Glomerular visceral epithelial cell (primary cell): ENCODE measurements around the gene FRMD5.
"Not testable (repeated sequence)": the region's sequence is repeated elsewhere in the genome, so short reads cannot be mapped to it uniquely, and the experiment has no call there.

Source experiments
- DNase-seq: peaks from one replicate; pipeline ENCODE4 v3.0.0-alpha.2; 2016; ENCODE audit errors: extremely low spot score

The FRMD5 gene

GRCh38 chr15:43893956-43894355 lies 301.1 kb downstream of the FRMD5 start:
- DNase-seq = no peak

GRCh38 chr15:43889042-43889441 lies 306.0 kb downstream of the FRMD5 start:
- no peak for DNase-seq

DNA sequence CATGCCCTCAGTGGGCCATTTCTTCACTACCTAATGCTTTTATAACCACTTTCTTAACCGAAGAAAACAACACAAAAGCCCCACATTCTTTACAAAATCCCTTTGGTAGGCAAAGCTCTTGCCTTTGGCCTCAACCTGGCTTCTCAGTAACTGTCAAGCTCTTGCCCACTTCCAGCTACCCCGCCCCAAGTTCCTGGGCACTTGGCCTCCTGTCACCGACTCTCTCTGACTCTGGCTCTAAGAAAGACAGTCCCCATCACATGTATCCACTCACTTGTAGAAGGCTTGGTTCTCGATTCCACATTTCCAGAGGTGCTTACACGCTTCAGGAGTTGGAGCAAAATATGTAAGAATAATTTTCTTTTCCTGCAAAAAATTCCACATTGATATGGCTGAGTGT lies 307.2 kb downstream of the FRMD5 start:
- no peak for DNase-seq

- no peak for DNase-seq
Measured at GRCh38 chr15:43886558-43886957, 308.5 kb downstream of the FRMD5 start.

DNA sequence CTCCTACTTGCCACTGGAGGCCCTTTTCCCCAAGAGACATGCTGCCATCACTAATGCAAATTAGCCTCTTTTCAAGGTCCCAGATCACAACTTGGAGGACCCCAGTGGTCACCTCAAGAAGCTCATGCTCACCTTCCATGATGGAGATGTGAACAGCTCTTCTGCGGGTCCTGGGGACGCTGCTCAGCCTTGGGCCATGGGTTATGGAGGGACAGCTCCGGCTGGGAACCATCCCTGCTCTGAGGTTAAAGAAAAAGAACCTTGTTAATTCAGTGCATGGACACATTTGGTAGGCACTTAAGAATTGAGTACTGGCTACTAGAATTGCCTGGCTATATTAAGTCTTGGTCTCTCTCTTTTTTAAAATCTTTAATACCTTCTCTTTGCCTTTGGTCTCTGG lies 311.5 kb downstream of the FRMD5 start:
- DNase-seq = no peak

GRCh38 chr15:43881944-43882343 lies 313.1 kb downstream of the FRMD5 start:
- DNase-seq = no peak

DNA sequence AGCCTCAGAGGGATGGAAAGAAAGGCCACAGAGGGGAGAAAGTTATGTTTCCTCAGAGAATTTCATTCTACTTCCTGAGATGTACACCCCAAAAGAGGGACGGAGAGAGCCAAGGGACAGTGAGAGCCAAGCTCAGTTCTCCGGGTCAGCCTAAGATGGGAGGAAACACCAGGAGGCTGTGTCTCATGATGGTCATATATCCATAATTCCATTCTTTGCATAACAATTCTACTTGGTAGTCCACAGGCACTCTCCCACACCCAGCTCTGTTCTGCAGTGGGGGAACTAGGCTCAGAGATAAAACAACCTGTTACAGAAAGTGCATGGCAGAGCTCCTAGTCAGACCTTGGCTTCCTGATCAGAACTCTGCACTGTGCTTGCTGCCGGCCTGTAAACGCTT lies 313.8 kb downstream of the FRMD5 start:
- no peak for DNase-seq

DNA sequence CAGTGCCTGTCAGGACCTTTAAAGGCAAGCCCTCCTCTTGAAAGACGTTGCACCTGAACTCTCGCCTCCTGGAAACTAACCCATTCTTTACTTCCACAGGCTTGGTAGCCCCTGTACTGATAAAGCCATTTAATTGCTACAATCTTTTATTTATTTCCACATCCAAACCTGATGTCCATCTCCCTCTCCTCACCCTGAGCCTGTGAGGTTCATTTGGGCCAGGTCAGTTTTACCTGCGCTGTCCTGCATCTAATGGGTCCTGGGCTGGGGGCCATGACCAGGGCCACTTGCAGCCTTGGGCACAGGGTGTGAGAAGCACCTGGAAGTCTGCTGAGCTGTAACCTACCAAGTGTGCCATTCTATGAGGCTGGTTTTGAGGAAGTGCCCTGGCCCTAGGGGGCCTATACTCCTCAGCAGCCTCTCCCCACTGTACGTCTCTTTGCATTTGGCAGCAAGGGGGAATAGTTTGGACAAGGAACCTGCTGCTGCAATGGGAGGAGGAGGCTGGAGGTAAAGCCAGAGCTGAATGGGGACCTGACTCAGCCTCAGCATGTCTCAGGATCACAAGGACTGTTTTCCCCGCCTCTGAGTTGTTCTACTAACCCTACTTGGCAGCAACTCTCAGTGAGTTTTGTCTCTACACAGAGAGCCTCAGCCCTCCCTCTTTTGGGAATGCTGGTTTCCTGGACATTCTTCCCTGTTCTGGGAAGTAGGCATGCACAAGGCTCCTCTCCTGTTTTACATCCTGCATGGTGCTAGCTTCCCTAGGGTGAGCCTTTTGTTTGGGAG lies 314.5 kb downstream of the FRMD5 start:
- no peak for DNase-seq

- DNase-seq = no peak
Measured at GRCh38 chr15:43879386-43880355, 315.4 kb downstream of the FRMD5 start.

DNA sequence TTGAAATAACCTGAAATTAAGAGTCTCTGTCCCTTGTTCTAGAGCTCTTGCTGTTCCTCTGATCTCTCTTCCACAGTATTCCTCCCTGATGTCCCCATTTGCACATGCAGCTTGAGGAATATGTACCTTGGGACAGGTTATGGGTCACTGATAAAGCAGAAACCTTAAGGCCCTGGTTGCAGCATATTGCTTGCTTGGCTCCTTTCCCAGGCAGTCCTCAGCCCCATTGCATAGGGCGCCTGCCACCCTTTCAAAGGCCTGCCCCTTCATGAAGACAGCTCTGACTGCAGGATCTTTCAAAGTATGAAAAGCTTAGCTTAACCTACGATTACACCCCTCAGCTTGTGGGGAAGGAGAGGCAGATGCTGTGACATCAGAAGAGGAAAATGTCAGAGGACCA lies 316.6 kb downstream of the FRMD5 start:
- no peak for DNase-seq

- DNase-seq = no peak
Measured at GRCh38 chr15:43877371-43877770, 317.7 kb downstream of the FRMD5 start.

- no peak for DNase-seq
Measured at GRCh38 chr15:43876872-43877271, 318.2 kb downstream of the FRMD5 start.

DNA sequence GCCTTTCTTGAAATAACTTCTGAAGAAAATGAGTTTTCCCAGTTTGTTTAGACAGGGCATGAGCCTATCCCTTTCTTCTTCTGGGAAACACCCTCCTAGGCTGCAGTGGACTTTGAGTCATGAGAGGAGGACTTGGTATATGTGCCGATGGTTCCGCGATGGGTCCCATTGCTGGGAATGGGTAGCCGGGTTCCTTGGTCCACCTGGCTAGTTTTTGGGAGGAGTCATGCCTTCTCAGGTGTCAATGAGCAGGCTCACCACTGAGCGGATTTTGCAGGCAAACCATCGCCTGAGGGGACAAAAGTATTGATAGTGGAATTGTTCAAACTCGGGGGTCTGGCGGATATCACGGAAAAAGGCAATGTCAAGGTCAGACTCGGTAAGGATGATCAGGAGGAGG lies 321.4 kb downstream of the FRMD5 start:
- no peak for DNase-seq

DNA sequence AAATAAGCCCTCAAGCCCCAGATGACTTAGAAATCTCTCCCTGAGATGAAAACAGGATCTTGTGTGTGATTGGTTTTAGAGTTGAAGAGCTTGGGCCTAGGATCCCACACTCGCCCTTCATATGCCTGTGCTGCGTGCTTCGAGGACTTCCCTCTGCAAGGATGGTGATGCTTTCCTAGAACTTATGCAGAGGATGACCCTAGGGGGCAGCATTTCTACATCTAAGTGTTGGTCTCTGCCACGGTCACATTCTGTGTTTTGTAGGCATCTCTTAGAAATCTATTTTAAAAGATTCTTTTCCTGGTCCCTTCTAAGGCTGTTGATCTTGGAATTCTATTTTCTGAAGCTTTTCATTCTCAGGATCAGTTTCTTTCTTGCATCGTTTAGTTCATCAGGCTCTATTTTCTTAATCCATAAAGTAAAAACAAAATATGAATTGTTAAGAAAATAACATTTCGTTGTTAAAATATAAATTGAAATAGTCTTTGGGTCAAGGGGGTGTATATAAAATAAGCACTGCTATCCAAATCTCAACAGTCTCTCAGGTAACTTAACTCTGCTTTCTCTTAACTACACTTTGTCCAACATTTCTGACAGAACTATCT lies 322.6 kb downstream of the FRMD5 start:
- DNase-seq = peak; percentile 49

DNA sequence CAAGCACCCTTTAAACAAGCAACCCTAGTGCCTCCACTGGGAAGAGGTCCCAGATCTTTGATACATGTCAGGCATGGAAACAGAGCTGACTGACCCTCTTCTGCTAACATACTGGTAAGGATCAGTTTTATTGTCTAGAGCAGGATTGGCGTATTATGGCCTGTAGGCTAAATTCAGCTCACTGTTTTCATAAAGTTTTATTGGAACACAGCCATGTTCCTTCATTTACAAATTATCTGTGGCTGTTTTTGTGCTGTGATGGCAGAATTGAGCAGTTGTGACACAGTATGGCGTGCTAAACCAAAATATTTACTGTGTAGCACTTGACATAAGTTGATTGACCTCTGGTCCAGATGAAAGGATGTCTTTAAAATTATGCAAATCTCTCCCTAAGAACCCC lies 323.2 kb downstream of the FRMD5 start:
- no peak for DNase-seq

GRCh38 chr15:43868406-43868805 lies 326.7 kb downstream of the FRMD5 start:
- no peak for DNase-seq

DNA sequence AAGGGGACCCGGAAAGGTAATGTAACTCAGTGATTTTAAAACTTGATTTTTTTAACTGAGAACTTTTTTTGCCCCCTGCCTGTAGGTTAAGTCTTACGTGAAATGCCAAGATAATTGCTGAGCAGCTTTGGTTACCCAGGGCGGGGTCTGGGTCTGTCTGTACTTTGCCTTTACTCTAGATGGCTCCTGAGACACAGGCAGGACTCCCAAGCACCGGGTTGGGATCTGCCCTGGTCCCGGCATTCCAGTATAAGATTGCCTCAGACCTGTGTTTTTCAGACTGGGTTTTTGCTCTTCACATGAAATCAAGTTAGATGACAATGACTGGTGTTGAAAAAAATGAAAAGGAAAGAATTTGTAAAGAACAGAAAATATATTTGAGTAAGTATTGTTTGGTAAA lies 328.0 kb downstream of the FRMD5 start:
- DNase-seq = no peak

DNA sequence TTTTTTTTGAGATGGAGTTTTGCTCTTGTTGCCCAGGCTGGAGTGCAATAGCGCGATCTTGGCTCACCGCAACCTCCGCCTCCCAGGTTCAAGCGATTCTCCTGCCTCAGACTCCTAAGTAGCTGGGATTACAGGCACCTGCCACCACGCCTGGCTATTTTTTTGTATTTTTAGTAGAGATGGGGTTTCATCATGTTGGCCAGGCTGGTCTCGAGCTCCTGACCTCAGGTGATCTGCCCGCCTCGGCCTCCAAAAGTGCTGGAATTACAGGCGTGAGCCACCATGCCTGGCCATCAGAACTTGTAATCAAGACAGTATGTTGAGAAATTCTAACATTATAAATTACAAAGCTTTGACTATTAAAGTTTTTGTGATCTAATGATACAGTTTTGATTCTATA lies 328.4 kb downstream of the FRMD5 start:
- not testable (repeated sequence) for DNase-seq

DNA sequence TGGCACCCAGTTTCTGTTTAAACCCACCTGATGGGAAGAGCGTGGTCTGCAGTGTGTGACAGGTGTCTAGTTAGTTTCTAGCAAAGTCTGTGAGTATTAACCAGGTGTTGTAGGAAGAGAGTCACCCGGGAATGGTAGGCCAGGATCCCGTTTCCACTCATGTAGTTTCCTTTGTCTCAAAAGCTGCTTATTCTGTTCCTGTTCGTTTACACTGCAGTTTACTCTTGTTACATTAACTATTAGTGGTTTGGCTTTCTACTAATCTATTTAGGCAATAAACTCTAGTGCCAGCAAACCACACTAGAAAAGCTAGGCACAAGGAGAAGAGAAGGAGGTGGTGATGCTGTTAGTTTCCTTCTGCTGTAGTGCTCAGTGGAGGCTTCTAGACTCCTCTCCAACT lies 335.5 kb downstream of the FRMD5 start:
- DNase-seq = no peak

GRCh38 chr15:43854801-43855200 lies 340.3 kb downstream of the FRMD5 start:
- DNase-seq = no peak

DNA sequence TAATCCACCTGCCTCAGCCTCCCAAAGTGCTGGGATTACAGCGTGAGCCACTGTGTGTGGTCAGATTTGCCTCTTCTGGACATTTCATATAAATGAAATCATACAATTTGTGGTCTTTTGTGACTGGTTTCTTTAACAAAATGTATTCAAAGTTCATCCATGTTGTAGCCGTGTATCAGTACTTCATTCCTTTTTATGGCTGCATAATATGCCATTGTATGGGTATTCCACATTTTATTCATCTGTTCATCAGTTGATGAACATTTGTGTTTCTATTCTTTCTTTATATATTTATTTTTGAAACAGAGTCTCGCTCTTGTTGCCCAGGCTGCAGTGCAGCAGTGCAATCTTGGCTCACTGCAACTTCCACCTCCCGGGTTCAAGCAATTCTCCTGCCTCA lies 342.5 kb downstream of the FRMD5 start:
- DNase-seq = no peak

DNA sequence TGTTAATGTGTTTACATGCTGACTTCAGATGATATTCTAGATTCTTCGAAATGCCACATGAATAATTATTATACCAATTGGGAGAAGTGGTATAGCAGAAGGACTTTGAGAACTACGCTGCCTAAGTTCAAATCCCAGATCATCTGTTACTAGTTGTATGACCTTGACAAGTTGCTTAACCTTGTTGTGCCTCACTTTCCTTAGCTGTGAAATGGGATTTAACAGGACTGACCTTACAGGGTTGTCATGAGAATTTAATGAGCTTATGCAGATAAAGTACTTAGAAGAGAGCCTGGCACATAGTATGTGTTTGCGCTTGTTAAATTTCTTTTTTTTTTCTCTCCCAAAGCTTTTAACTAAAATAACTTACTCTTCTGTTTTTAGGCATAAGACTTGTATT lies 343.8 kb downstream of the FRMD5 start:
- no peak for DNase-seq

- DNase-seq = no peak
Measured at GRCh38 chr15:43845421-43845820, 349.6 kb downstream of the FRMD5 start.
